GM20431 (cell line): Measurements from ENCODE around the gene KLF13.

ENCODE experiments used
- in situ Hi-C: fragments of 300-500 bp; cut with MseI, MboI; formaldehyde crosslinking; loops from one replicate; pipeline ENCODE4 v1.15.0; 2020; ENCODE audit warnings: low sequenced_read_pairs; ENCODE audit not compliant: unreplicated experiment

The KLF13 gene

DNA sequence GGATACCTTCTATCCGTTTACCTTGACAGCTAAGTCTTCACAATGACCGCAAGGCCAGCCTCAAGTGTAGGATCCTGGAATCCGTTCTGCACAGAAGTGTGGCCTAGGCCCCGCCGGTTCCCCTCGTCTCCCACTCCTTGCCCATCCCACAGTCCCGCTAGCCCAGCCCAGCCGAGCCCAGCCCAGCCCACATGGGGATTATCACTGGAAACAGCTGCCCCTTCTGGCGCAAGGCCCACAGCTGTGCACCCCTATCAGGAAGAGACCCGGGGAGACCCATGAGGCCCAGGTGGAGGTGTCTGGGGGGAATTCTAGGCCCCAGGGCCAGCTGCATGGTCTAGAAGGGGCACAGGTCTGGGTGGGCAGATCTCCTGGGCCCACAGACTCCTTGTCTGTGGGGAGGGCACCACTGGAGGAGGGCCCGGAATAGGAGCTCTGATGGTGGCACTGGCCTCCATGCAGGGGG lies 27.9 kb upstream of the KLF13 start:
- in situ Hi-C loops: no loop called here

DNA sequence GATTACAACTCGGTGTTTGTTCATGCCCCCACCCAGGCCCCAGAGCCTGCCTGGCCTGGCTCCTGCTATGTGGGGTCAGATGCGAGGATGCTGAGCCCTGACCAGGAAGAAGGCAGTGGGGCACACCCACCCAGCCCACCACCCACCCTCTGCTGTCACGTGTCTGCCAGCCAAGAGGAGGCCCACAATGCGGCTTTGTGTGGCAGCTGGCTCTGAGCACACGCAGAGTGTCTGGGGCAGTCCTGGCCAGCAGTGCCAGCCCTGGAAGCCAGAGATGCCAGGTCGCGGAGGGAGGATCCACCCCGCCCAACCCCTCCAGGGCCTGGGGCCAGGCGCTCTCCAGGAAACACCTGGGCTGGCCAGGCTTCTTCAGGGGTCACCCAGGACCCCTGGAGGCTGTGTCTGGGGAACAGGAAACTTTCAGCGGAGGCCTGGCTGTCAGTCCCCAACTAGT lies 26.4 kb upstream of the KLF13 start:
- in situ Hi-C loops: no loop called here

DNA sequence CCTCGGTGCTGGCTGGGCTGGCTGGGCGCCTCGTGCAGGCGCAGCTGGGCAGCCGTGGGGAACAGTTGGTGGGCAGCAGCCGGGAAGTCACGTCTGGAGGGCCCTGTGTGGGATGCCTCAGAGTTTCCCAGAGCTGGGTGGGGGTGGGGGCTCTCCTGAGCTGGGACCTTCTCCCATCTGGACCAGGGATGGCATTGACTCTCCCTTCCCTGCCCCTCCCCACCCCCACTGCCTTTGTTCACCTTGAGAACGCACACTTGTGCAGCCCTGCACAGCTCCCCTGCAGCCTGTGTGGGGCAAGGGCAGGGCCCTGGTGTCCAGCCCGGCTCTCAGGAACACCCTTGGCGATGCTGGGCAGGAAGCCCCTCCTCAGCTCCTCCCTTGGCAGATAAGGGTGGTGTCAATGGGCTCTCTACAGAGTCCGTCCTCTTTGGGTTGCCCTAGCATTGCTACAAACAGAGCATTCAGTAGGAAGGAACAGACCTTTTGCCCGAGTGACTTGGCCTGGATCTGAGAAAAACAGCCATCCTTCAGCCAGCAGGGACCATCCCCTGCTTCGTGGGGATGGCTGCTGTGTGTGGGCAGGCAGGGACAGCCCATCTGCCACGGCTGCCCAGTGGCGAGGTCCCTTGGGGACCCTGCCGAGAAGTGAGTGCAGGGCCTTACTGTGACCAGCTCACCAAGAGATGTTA lies 25.5 kb upstream of the KLF13 start:
- in situ Hi-C loops: no loop called here

DNA sequence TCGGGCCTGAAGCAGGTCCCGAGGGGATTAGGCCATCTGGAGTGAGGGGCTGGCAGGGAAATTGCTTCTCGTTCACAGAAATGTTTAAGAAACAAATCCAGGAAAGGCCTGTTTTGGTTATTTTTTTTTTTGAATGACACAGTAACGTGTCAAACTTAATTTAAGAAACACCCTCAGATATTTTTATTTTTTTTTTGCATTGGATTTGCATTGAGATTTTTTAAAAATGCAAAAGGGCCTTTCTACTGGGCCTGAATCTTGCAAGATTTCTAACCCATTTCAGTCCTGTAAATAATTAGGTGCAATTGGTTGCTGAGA lies 25.0 kb upstream of the KLF13 start:
- in situ Hi-C loops: no loop called here

DNA sequence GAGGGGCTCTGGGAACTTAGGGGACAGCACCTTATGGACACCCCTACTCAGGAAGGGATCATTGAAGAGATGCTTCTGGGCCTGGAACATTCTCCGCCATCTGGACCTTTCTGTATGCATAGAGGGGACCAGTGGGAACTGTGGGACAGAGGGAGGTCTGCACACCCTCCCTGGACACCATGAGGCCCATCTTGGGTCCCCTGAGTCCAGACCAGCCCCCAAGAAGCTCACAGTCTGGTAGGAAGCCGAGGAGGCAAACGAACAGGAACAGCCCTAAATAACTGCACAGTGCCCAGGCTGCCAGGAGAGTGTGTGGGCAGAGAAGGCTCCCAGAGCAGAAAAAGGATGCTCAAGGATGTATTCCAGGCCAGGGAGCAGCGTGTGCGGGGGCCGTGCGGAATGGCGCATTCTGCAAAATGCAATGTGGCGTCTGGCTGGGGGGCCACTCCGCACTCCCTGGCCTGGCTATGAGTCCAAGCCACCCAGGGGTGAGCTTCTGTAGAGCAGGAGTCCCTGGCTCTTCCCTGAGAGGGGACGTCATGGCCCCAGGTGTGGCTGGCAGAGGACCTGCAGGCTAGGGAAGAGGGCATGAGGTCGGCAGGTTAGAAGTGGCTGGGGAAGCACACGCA lies 24.5 kb upstream of the KLF13 start:
- in situ Hi-C loops: no loop called here

DNA sequence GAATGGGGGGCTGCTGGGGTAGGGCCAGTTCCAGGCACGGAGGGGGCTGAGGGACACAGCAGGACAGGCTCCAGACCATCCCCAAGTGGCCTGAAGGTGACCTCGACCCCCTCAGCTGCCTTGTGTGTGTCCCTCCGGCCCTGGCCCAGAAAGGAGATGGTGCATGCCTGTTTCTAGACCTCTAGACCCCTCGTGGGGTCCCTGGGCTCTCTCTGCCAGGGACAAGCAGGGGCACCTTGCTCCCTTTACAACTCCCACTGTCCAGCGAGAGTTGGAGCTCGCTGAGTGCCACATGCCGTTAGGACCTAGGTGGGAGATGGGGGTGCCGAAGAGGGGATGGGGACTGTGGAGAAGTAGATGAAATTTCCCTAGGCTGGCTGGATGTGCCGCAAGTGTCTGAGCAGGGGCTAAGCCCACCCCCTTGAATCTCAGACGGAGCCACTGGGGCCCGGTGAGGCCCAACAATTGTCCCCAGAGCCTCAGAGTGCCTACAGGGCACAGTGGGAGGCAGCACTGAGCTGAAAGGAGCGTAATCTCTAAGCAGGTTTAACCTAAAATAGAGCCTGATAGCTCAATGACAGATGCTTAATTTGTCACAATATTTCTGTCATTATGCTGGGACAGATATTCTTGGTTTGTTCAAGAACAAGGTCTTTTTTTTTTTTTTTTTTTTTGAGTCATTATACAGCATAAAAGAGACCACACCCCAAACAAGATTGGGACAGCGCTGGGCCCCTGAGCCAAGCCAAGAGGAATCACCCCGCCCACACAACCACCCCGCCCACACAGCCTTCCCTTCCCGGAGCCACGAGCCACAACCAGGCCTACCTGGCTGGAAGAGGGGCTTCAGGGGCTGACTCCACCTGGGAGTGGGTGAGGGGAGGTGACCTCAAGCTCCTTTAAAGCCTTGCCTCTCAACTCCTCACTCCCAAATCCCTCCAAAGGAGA lies 23.6 kb upstream of the KLF13 start:
- in situ Hi-C loops: no loop called here

DNA sequence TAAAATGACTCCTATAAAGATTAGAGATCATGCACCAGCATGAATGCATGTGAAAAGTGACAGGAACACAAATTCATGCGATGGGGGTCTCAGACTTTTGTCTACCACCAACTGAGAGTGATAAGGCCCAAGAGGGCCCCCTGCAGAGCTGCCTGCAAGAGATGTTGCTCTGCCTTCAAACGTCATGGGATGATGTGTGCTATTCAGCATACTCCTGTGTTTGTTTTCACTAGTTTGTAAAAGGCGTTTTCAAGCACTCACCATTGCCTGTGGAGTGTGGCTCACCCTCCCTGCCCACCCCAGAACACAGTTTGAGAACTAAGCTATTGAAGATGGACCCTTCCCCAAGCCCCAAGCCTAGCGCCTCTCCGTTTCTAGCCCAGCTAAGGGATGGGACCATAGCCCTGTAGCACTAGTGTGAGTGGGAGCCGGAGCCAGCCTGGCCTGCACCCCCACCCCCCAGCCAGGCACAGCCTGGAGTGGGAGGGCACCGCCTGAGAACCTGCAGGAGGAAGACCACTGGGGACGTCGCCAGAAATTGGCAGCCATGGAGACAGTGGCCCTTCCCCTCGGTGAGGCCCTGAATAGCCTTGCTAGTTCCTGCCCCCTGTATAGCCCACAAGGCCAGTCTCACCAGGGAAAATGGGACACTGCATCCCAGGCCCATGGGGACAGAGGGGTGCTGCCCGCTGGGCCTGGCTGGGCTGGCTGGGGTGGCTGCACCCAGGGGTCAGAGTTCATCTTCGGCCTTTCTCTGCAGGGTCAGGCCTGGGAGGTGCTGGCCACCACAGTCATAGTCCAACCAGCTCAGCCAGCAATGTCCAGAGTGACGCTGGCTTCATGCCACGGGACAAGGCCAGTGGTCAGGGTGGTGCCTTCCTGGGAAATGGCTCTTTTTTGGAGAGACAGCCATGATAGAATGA lies 22.6 kb upstream of the KLF13 start:
- in situ Hi-C loops: no loop called here

DNA sequence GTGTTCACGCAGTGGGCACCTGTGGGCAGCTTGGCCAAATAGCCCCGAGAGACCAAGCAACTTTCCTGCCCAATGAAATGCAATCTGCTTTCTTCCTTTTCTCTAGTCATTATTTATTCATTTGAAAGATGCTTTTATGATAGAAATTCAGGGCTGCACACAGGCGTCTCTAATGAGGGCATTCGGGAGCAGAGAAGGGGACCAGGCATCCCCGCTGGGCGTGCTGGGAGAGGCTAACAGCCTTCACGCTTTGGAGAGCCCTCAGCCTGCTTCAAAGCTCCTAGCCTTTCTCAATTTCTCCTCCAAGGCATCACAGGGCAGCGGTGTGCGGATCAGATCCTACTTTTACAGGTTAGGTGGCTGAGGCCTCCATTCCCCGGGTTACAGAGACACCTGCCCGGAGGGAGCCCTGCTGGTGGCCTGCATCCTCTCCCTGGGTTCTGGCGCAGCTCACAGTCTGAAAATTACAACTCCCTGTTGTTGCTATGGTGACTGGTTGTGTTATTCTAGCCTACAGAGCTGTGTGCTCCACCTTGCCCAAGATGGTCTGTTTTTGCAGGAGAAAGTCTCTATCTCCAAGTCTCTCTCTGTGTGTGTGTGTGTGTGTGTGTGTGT lies 21.8 kb upstream of the KLF13 start:
- in situ Hi-C loops: no loop called here

DNA sequence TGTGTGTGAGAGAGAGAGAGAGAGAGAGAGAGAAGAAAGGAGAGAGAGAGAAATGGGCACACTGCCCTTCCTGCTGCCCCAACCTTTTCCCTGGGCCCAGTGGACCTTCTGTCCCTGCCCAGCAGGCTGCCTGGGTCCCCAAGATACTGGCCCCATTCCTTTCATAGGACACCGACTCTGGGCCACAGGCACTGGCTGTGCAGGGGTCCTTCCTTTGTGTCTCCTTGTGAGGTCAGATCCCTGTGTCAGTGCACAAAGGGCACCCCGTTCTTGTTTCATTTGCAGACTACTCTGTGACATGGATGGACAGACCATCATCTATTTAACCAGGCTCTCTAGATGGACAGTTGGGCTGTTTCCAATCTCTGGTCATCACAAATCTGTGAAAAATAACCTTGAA lies 21.3 kb upstream of the KLF13 start:
- in situ Hi-C loops: no loop called here

DNA sequence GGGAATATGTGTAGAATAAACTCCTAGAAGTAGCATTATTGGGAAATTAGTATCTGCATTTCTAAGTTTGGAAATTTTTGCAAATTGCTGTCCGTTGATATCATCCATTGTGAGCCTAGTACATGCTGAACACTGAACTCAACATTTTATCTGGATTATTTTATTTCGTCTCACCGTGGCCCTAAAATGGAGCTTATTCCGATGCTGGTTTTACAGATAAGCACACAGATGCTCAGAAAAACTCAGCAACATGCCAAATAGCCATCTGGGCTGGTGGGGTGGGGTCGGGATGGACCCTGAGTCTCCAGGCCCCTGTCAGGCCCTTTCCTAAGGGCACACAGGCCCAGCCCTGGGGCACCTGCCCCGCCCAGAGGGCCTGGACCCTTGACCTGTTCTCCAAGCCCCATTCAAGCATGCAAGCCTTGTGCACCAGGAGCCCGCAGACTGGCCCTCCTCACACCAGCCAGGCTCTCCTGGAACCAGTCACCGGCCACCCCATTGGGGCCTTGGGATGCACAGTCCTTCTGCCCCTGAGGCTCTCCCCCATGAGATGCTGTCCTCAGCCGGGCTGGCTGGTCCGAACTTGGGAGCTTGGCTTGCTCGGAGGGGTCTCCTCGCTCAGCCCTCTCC lies 20.7 kb upstream of the KLF13 start:
- in situ Hi-C loops: no loop called here

DNA sequence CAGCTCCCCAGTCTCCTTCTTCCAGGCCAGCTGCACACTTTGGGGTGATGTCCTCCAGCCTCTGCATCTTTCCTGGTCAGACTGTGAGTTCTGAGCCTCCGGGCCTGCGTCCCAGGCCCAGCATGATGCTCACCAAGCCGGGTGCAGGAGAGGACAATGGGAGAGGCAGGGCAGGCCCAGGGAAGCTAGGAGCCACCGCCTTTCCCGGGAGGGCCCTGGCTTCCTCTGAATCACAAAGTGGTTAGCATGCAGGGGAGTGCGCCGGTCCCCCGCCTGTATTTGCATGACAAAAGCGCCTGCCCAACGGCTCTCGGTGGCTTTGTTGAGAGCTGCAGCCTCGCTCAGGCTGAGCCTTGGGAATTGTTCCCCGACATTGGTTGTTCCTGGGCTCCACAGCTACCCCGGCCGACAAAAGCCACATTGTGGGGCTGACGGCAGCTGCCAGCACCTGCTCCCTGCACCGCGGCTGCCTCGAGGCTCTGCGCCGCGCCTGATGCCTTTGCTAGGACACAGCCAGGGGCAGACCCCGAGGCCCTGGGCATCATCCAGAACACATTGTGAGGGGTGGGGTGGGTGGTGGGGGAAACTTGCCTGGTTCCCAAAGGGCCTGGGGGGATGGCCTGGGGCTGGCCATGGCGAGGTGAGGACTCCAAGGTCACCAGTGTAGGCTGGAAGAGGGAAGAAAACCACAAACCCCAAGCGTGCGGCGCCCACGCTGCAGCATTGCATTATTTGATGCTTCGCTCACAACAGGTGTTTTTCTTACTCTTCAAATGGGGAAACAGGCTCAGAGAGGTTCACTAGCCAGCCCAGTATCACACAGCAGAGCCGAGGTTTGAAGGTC lies 20.0 kb upstream of the KLF13 start:
- in situ Hi-C loops: no loop called here

DNA sequence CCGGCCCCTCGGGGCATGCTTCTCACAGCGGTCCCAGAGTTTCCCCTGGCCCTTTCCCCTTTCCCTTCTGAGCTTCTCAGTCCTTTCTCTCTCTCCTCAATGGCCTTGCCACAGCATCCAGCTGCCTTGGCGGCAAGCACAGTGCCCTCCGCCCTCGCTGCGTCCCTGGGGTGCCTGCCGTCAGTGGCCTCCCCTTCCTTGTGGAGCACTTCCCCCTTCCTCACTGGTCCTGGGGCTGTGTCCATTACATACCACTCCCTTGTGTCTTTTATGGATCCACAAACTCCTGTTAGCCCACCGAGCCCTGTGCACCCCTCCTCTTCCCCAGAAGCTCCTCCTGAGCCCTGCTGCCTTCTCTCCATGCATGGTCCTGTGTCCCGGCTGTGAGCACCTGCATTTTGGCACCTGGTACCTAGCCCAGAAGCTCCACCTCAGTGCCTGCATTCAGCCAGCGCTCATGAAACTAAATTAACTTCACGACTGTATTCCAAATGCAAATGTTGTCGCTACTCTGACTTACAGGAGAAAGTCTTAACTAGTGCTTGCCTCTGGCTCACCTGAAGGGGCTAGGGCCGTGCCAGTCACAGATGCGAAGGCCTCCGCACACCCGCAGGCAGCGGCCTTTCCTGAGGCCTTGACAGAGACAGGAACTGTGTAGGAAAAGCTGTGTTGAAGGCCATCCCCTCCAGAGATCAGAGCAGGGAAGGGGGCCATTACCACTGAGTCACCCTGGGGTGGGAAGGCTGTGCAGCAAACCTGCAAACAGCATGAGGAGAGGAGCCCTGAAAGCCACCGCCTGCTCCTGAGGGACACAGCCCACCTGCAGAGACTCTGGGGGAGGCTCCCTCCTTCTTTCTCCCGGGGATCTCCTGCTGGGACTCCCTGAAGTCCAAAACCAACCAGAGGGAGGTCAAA lies 19.1 kb upstream of the KLF13 start:
- in situ Hi-C loops: no loop called here

DNA sequence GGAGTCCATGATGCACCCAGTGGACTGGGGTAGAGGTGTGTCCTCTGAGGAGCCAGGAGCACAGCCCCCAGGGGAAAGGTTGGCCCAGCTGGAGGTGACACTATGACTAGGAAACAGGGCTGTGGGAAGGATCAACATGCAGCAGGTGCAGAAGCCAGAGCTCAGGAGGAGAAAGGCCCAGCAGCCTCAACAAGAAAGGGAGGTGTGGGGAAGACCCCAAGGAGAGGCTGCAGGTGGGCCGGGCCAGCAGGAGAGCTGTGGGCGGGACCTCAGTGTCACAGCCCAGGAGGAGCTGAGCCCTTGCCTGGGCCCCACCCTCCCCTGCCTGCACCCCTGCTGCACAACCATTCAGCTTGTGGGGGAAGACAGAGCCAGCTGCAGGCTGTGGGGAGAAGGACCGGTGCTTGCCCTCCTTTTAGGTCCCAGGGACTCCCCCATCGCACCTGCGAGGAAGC lies 18.4 kb upstream of the KLF13 start:
- in situ Hi-C loops: no loop called here

DNA sequence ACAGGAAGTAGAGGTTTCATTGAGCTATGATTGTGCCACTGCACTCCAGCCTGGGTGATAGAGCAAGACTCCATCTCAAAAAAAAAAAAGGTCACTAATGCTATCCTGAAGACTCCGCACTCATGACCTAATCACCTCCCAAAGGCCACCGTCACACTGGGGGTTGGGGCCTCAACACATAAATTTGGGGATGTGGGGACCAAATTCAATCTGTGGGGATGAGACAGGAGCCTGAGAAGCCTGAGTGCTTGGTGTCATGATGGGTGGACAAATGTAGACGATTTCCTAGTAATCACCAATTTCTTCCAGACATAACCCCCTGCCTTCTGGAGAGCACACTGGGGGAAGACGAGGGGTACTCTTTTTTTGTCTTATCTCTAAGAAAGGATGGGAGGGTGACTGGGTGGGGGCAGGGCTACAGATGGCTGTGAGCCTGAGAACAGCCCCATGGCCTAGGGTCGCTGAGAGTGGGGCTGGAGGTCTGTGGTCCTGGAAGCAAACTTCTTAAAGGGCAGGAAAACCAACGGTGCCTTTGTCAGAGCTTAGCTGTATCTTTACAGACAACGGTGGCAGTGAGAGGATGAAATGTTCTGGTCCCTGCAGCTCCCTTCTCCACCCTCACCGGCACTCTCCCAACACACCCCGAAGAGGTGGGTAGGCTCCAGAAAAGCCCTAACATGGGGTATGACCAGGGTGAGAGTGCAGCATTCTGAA lies 16.6 kb upstream of the KLF13 start:
- in situ Hi-C loops: no loop called here

DNA sequence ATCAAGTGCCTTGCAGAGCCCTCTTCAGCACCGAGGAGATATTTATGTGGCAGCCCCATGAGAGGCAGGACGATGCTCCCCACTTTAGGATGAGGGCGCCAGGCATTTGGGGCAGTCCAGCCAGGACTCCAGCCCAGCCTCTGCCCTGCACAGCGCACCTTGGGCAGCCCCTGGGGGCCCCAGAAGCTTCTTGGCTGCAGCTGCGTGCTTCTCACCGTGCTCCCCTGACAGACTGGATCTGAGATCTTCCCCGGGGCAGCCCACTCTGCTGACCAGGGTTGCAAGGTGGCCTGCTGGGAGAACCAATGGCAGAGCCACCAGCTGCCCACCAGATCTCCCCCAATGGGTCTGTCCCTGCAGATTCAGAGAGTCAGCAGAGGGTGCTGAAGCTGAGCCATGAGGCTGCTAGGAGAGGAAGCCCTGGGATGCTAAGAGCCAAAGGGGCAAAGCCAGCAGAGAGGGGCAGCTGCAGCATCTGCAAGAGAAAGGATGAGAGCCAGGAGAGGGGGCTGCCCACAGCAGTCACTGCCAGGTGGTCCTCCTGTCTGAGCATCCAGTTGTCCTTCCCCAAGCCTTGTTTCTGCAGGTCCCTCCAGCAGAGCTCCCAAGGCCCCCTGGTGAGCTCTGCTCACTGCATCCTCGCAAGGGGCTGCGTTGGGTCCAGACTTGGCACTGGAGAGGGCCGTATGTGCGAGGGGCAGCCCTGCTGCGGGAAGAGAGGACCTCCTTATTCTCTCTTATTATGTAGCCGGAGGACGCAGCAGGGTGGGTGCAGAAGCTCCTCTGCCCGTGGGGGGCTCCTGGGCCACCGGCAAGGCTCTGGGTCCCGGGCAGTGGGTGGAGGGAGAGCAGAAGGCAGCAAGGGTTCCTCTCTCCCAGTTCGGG lies 14.7 kb upstream of the KLF13 start:
- in situ Hi-C loops: no loop called here

DNA sequence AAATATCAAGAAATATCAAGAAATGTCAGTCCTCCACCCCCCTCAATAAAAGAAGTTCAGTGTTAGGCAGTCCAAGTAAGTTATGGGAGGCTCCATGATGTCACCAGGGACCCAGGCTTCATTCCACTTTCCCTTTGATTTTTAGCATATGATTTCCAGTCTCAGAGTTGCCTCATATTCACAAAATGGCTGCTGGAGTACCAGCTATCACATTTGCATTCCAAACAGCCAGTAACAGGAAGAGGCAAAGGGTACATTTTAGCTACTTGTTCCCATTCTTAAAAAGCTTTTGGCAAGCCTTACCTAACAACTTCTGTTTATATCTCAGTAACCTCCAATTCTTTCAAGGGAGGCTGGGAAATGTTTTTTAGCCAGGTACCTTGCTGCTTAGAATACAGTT lies 13.4 kb upstream of the KLF13 start:
- in situ Hi-C loops: no loop called here
